GM18867 (cell line): ENCODE data around the gene EIF3I.

ENCODE experiments used
- ATAC-seq: cut with Tn5 transposase; IDR thresholded peaks from one replicate; pipeline ENCODE4 v1.9.1; 2021; ENCODE audit warnings: mild to moderate bottlenecking, moderate library complexity; ENCODE audit not compliant: unreplicated experiment

Gene EIF3I

DNA sequence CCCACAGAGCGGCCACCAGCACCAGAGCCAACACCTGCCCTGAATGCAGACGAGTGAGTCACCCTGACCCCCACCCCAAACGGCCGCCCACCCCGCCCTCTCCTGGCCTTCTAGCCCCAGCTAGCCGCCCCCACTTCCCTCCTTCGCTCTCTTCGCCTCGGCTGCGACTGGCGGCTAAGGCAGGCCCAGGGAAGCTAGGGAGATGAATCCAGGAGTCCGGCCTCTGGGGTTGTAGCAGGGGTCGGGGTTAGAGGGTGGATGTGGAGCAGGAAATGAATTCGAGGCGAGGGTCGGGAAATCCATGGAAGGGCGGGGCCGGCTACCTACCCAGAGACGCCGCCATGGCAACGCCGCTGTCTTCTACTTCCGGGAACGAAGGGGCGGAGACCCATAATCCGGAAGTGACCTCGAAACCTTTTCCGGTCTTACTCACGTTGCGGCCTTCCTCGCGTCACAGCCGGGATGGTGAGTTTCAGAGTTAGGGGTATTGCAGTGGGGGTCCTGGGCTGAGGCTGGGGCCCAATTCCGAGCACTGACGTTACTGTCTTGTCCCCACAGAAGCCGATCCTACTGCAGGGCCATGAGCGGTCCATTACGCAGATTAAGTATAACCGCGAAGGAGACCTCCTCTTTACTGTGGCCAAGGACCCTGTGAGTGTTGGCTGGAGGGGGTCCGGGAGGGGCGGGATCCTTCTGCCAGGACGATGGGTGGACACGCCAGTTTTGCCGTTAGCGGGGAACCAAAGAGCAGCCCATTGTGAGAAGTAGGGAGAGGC, at the start of gene EIF3I, which contains the start of gene TMEM234:
Gene EIF3I, plus strand, starts transcription at position 428 of the 776 bp plus-strand sequence. Its CDS starts 35 bp downstream, at position 463.
Gene TMEM234, minus strand, starts transcription at position 374 of the 776 bp plus-strand sequence. Its CDS starts 31 bp downstream, at position 343.
- peak; percentile 94 for ATAC-seq

GRCh38 chr1:32172621-32173245, 49.5 kb upstream of the EIF3I start:
- ATAC-seq, result no peak

DNA sequence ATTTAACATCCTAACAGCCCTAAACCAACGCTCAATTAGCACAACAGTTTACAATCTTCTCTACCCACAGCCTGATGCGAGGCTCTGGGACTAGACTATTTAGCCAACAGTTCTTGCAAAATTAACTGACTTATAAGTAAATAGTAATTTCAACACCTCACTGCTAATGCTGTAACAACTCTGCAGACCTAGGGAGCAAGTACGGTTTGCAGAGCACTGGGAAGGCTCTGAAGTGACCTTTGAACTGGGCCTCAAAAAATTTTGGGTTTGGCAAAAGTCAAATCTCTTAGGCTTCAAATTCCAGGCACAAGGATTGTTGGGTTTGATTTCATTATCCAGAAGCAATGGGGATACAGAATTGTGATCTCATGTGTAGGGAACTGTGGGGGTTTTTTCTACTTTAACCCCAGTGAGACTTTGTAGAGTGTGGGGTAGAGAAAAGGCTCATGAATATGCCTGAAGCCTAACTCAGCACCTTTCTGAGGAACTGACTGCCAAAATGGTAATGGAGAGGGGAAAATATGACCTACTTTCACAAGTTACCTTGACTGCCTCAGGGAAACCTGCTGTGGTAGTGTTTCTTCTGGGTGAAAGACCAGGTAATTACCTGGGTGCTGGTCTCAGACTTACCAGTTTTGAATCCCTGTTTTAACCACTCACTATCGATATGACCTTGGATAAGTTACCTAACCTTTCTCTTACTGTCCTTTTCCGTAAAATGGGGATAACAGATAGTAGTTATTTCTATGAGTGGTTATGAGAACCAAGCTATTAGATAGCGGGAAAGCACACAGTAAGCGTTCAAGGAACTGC, 43.6 kb upstream of the EIF3I start:
- no peak for ATAC-seq

GRCh38 chr1:32179193-32179442, 43.1 kb upstream of the EIF3I start:
- ATAC-seq, result no peak

DNA sequence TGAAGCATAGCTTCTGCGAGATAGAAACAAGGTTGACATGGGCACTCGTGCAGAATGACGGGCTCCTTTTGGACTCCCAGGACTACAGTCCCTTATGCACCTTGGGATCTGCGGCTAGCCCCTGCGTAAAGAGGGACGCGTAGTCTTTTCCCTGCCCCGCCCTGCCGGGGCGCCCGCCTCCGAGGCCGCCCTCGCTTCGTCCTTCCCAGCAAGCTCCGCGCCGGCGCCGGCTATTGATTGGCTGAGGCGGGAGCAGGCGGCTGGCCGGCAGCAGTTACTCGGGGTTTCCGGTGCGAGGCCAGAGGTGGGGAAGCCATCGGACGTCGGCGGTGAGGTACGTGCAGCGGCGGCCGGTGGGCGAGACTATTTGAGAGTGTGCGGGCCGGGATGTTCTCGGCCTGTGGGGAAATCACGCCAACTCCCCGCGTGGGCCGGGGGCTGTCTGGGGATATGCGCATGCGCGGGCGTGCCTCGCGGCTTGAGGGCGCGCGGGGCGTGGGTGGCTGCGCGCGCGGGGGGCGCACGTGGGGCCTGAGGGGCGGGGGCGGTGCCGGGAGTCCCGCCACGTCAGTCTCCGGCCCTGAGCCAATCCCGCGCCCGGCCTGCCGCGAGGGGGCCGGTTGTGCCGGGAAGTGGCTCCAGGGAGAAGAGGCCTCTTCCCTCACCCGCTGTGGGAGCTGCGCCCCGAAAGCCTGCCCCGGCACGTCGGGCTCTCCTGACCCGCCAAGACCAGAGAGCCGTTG, 42.6 kb upstream of the EIF3I start, which contains the start of gene TXLNA:
Gene TXLNA, plus strand, starts transcription at position 233 of the 743 bp plus-strand sequence. CDS start 671 bp downstream, outside the sequence.
- peak; percentile 86 for ATAC-seq

- ATAC-seq, result no peak
Observed at GRCh38 chr1:32180186-32181060, 41.8 kb upstream of the EIF3I start.

- ATAC-seq, result no peak
Observed at GRCh38 chr1:32181065-32181464, 41.1 kb upstream of the EIF3I start.

GRCh38 chr1:32181563-32181962, 40.6 kb upstream of the EIF3I start:
- no peak for ATAC-seq

GRCh38 chr1:32182060-32182459, 40.1 kb upstream of the EIF3I start:
- ATAC-seq, result no peak

DNA sequence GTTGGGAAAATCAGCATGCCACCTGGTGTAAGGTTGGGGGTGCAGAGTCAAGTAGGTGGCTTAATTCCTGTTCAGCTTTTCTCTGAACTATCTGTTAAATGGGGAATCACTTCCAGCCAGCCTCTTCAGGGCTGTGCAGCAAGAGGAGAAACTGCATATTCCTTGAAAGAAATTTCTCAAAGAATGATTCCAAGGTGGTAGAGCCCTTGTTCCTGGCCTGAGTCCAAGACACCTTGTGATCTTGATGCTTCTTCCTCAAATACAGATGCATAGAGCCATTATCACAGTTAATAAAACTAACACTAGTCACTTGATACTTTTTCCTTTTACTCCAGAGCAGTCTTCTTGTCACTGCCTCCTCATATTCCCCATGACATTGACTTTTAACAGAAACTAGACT, 37.6 kb upstream of the EIF3I start:
- no peak for ATAC-seq

DNA sequence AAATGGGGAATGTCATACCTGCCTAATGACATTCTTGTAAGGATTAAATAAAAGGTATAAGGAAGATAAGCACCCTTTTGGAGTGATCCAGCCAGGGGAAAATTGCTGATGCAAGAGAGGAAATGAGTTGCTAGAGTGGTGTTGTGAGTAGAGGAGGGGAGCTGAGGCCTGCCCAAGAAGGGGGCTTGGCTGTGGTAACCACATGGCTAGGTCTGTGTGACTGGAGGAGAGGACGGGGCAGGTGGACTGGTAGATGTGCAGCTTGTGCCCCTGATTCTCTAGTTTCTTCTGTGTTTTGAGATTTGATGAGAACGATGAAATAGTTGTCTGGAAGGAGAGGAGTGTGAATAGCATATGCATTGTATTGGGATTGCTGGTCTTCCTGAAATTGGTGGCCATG, 36.1 kb upstream of the EIF3I start:
- ATAC-seq, result no peak

DNA sequence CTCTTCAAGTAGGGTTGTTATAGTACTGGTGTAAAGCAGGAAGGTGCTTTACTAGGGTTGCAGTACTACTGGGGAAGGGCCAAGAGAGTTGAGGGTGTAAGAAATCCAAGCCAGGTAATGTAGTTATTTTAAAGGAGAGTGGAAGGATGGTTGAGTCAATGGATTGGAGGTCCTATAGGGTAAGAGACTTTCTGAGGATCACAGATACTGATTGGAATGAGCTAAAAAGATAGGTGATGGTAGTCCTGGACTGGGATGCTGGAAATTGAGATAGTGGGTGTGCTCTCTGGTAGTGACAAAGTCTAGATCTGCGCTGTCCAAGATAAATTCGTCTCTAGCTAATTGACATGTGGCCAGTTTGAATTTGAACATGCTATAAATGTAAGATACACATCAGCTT, 35.7 kb upstream of the EIF3I start:
- no peak for ATAC-seq

GRCh38 chr1:32187850-32188249, 34.4 kb upstream of the EIF3I start:
- ATAC-seq, result no peak

DNA sequence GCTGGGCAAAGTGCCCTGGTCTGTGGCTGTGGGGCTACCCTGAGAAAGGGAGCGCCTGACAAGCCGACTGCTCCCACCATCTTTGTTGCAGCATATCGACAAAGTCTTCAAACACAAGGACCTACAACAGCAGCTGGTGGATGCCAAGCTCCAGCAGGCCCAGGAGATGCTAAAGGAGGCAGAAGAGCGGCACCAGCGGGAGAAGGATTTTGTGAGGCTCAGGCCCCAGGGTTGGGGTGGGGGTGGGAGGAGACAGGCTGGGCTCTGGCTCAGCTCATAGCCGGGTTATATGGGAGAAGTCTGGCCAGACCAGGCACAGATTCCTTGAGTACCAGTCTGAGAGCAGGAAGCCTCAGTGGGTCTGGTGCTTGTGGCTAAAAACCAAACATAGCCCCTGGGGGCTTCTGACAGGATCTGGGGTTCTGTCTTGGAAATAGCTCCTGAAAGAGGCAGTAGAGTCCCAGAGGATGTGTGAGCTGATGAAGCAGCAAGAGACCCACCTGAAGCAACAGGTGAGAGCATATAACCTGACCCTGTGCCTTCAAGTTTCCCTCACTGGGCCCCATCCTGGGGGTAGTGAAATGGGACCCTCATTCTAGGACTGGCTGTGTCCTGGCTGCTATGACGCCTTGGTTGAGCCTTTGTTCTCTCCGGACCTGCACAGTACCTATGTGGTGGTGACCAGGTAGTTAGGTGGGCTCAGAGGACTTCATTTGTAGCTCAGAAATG, 29.8 kb upstream of the EIF3I start:
- no peak for ATAC-seq

DNA sequence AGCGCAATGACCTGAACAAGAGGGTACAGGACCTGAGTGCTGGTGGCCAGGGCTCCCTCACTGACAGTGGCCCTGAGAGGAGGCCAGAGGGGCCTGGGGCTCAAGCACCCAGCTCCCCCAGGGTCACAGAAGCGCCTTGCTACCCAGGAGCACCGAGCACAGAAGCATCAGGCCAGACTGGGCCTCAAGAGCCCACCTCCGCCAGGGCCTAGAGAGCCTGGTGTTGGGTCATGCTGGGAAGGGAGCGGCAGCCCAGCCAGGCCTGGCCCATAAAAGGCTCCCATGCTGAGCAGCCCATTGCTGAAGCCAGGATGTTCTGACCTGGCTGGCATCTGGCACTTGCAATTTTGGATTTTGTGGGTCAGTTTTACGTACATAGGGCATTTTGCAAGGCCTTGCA, 27.2 kb upstream of the EIF3I start:
- no peak for ATAC-seq

GRCh38 chr1:32195531-32195930, 26.7 kb upstream of the EIF3I start:
- ATAC-seq, result no peak

- no peak for ATAC-seq
Observed at GRCh38 chr1:32195972-32196823, 26.0 kb upstream of the EIF3I start.

- no peak for ATAC-seq
Observed at GRCh38 chr1:32197074-32197473, 25.1 kb upstream of the EIF3I start.
